ENCODE results near the gene UBXN11. TPM values are rescaled to one million over a fixed set of nuclear protein-coding genes. Genes with fewer than 3 reads are reported as not detected.

UBXN11 gene
- total and polyA plus RNA-seq, 2 of the 13 experiments (the other 11 are each of a cell fraction or from before 2014, with no cell fraction given) = 9.3 to 10.4 TPM

GRCh38 chr1:26233903-26234643, 72.4 kb downstream of the UBXN11 start, which contains the start of gene CEP85 (continued):
- TF ChIP-seq TEF (CRISPR knock-in tag; IDR thresholded peaks at IDR 0.05) (no peak), ZNF883 (CRISPR knock-in tag; IDR thresholded peaks at IDR 0.05; ENCODE audit: not compliant biosample characterization) (peak; percentile 47), MTA3 (CRISPR knock-in tag; IDR thresholded peaks at IDR 0.05) (no peak), NFE2L1 (CRISPR knock-in tag; IDR thresholded peaks at IDR 0.05; ENCODE audit: borderline replicate concordance) (no peak), ISX (CRISPR knock-in tag; conservative IDR thresholded peaks at IDR 0.05) (no peak), ZNF230 (CRISPR knock-in tag; IDR thresholded peaks at IDR 0.05) (no peak; the same call in 1 of the 2 replicates), TCF12 (IDR thresholded peaks at IDR 0.05) (no peak), TCF12 (CRISPR knock-in tag; IDR thresholded peaks at IDR 0.05) (0 out of 2 replicates have a peak, but pooled peaks have one; percentile 18), ZNF562 (CRISPR knock-in tag; IDR thresholded peaks at IDR 0.05; ENCODE audit: borderline replicate concordance) (no peak), ZNF101 (CRISPR knock-in tag; IDR thresholded peaks at IDR 0.05; ENCODE audit: borderline replicate concordance, low read depth) (no peak), FOSL2 (CRISPR knock-in tag; IDR thresholded peaks at IDR 0.05) (peak; percentile 44; the same call in 1 of the 2 replicates), IRF1 (CRISPR knock-in tag; IDR thresholded peaks at IDR 0.05; ENCODE audit: low read depth) (0 out of 2 replicates have a peak, but pooled peaks have one; percentile 48), TMF1 (CRISPR knock-in tag; IDR thresholded peaks at IDR 0.05; ENCODE audit: low read depth) (0 out of 2 replicates have a peak, but pooled peaks have one; percentile 63), MAFF (IDR thresholded peaks at IDR 0.05; ENCODE audit: low read depth, low read length) (no peak), NFE2L2 (IDR thresholded peaks at IDR 0.05; ENCODE audit: low read length) (no peak), ZNF737 (CRISPR knock-in tag; IDR thresholded peaks at IDR 0.05; ENCODE audit: borderline replicate concordance) (peak; percentile 89; the same call in 1 of the 2 replicates), ZBTB8A (CRISPR knock-in tag; IDR thresholded peaks at IDR 0.05; ENCODE audit: borderline replicate concordance, low read depth) (no peak), ZNF543 (CRISPR knock-in tag; IDR thresholded peaks at IDR 0.05) (peak; percentile 75; the same call in 1 of the 2 replicates), XRCC5 (optimal IDR thresholded peaks at IDR 0.05; ENCODE audit: low read length) (peak; percentile 96), ZNF12 (CRISPR knock-in tag; IDR thresholded peaks at IDR 0.05) (0 out of 2 replicates have a peak, but pooled peaks have one; percentile 22), NCOA1 (CRISPR knock-in tag; IDR thresholded peaks at IDR 0.05) (no peak; the same call in 1 of the 2 replicates), GATAD1 (CRISPR knock-in tag; IDR thresholded peaks at IDR 0.05) (0 out of 2 replicates have a peak, but pooled peaks have one; percentile 58), SP140L (CRISPR knock-in tag; IDR thresholded peaks at IDR 0.05; ENCODE audit: borderline replicate concordance) (no peak), AGO1 (IDR thresholded peaks at IDR 0.05; ENCODE audit: low read depth, low read length, poor library complexity, severe bottlenecking) (peak; percentile 67), ZNF256 (CRISPR knock-in tag; conservative IDR thresholded peaks at IDR 0.05) (no peak), PLRG1 (conservative IDR thresholded peaks at IDR 0.05) (no peak), ZNF234 (CRISPR knock-in tag; conservative IDR thresholded peaks at IDR 0.05) (no peak), NRL (CRISPR knock-in tag; IDR thresholded peaks at IDR 0.05; ENCODE audit: borderline replicate concordance) (peak; percentile 60; the same call in 1 of the 2 replicates)
